NCI-H1694 (cell line): ENCODE results near the gene RYK.
"Not testable (repeated sequence)": the region's sequence is repeated elsewhere in the genome, so short reads cannot be mapped to it uniquely, and the experiment has no call there.

Experiments used
- DNase-seq: peaks from one replicate; lab custom pipeline; 2025; lab: John Stamatoyannopoulos, UW

RYK gene

DNA sequence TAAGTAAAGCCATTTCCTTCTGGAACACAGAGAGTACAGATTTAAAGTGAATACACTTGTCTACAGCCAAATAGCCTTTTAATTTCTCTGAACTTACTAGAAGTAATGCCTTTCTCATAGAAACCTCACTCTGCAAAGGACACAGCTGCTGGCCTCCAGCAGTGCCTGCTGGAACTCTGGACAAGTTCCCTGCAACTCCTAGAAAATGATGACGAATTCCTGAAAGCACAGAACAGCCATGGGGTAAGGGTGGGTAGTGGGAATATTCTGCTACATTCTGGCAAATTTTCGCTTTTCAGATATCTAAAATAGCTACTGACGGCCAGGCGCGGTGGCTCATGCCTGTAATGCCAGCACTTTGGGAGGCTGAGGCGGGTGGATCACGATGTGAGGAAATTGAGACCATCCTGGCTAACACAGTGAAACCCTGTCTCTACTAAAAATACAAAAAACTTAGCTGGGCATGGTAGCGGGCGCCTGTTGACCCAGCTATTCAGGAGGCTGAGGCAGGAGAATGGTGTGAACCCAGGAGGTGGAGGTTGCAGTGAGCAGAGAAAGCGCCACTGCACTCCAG is 34.4 kb downstream of the RYK start:
- DNase-seq = no peak

DNA sequence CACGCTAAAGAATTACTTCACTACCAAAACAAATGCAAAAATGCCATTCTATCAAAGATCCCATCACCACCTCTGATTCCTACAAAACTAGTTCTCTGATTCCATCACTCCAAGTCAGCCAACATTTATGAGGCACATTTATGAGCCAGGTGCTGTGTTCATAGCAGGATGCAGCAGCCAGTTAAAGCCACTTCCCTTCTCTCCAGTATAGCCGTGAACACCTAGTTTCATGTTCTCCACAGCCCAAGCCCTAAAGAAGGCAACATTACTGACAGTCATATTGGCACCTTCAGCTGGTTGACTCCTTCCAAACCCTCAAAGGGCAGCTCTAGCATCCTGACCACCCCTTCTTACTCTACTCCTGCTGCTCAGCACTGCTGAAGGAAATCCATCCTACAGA is 36.4 kb downstream of the RYK start:
- no peak for DNase-seq

DNA sequence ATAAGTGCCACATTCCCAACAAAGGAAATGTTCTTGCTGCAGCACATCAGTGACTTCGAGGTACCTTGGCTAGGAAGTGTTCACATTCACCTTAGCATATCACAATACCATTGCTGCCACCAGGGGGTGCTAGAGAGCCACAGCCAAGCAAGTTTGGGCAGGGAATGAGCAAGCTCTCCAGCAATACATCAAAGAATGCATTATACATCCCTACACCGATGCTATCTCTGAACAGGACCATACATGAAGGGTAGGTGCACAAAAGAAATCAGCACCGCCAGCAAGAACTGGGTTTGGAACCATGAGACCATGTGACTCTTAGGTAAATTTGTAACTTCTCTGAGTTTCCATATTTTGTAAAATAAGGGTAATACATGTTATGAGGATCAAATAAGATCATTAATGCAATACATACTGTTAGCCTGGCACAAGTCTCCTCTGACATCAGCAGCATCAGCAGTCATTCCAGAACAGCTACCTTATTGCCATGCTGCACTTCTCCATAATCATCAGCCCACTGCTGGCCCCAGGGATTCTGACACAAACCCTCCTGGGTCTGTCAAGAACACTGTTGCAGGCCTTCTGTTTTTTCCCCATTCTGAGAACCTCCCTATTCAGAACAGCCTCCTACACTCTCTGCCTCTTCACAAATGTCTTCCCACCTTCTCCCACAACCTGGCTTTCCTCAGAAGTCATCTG is 37.5 kb downstream of the RYK start:
- DNase-seq = peak; percentile 72

DNA sequence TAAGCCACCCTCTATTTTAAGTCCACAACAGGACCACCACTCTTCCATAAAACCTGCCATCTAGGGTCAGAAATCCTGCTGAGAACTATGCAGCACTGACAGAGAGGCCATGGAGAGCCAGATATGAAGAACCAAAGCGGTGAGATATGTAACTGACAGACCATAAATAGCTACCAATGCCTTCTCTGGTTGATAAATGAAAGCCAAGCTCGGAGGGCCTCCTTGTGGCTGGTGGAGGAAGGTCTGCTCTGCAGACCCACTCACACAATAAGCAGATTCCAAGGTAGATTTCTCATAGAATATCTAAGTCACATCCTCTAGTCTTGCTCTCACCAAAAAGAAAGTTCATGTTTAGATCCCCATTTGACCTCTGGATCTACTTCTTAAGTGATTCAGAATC is 38.9 kb downstream of the RYK start:
- DNase-seq = peak; percentile 46

DNA sequence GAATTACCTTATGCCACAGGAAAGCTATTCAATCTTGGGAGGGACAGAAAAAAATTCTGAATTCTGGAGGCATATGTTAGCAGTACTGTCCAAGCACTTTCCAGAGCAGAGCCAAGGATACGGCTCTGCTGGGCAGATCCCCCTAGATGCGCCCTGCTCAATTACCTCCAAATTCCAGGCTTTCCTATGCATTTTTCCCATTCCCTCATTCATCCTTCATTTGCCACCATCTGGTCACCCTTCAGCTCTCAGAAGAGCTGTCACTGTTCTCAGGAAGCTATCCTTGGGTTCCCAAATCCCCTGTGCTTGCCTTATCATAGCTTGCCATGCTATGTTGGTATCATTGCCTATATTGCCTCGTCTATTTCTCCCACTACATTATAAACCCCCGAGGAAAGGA is 45.2 kb downstream of the RYK start:
- no peak for DNase-seq

DNA sequence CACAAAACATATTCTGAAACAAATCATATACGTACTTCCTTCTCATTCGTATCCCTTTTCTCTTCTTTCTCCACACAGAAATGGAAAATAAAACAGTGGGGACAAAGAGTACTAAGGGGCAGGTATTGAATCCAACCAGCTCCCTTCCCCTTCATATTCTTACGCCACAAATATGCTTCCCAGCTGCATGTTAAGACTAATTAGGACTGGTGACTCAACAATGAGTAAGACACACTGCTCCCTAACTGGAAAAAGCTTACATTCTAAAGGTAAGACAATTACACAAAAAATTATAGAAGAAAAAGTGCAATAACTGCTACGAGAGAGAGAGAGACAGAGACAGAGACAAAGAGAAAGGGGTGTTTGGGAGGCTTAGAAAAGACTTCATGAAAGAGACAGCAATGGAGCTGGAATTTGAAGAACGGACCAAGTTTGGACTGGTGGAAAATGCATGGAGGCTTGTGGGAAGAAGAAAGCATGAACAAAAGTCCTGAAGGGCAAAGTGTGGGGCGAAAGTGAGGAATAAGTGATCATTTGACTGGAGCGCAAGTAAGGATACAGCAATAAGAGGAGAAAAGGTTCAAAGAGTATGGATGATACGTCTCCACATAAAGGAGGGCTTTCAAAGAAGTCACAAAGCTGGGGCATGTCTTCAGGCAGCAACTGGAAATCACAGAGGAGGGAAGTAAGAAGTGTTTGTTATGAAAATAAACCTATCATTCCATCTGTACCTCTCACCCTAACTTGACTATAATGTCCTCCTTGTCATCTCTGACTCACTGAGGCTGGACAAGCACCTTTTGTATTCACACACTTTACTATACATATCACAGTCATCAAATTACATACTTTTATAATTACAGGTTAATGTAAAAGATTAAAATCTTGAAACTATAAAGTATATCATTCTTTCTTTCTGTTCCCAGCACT is 49.2 kb downstream of the RYK start:
- no peak for DNase-seq

DNA sequence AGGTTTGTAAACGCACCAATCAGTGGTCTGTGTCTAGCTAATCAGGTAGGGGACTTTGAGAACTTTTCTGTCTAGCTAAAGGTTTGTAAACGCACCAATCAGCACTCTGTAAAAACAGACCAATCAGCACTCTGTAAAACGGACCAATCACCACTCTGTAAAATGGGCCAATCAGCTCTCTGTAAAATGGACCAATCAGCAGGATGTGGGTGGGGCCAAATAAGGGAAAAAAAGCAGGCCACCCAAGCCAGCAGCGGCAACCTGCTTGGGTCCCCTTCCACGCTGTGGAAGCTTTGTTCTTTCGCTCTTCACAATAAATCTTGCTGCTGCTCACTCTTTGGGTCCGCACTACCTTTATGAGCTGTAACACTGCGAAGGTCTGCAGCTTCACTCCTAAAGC is 50.8 kb downstream of the RYK start:
- not testable (repeated sequence) for DNase-seq

DNA sequence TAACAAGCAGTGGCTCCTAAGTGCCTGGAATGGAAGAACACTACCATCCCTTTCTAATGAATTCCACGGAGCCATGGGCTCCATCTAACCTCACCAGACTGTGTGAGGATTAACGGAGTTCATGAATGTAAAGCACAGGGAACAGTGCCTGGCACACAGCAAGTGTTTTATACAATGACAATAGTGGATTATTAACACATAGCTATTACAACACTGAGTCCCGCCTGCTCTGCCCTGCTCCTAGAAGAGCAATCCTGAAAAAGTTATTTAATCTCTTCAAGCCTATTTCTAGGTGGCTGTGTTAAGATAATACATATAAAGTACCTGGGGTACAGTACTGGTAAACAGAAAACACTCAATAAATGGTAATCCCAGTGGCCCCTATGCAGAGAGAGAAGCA is 51.4 kb downstream of the RYK start:
- no peak for DNase-seq

DNA sequence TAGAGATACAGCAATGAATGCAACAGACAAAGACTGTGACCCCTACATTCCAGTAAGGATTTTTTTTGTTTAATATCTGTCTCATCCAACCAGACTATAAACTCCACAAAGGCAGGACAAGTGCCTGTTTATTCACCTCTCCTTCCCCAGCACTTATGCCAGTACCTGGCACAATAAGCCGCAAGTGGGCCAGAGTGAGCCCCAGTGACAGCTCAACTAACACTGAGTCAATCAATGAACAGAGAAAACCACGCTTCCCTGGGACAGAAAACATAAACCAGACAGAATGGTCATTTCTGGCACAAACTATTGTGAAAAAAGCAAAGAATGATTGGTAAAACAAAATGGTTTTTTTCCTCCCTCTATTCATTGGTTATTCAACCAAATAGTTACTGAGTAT is 52.2 kb downstream of the RYK start:
- no peak for DNase-seq

DNA sequence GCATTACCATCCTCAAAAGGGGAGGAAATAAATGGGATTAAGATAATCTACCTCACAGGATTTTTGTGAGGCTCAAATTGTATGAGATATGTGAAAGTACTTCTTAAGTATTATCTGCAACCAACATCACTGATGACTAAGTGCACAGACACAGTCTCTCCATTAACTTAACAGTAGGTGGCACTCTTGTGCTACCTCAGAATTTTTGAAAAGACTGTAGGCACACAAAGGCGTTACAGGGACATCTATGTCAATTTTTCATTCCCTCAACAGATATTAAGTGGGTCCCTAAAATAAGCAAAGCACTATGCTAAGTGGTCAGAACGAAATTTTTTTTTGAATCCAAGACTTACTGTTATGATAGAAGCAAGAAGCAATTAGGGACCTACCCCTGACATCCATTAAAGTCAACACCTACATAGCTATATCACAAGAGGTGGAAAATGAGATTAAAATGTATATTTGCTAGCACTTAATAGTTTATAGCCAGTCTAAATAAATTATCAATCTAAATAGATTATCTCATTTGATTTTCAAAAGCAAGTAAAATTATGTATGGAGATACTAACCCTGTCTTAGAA is 52.9 kb downstream of the RYK start:
- peak; percentile 30 for DNase-seq

DNA sequence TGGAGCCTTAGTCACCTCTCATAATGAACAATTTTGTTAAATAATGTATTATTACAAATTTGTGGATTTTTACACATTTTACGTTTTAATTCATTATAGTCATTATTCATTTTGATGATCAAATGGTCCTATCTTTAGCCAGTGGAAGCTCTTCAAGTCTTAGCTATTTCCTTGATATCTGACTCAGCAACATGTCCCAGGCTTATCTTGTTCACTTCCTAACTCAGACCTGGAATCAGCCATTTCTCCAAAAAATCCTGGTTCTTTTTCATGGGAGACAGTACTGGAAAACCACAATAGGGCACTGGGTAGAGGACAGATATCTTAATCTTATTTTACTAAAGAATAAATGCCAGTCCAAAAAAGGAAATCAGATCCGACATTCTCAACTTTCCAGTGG is 56.4 kb downstream of the RYK start:
- no peak for DNase-seq

DNA sequence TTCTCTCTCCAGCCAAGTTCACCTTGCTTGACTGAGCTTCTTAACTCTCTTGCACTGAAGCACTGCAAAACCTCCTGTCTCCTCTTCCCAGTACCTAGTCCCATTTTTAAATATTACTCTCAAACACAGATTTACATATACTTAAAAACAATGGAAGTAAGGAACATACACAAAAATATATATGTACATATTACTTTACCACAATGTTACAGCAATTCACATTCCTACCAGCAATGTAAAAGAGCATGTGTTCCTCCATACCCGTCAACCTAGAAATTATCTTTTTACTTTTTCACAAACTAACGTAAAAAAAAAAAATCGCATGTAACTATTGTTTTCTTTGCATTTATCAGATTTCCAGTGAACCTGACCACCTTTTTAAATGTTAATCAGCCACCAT is 60.4 kb downstream of the RYK start:
- no peak for DNase-seq

DNA sequence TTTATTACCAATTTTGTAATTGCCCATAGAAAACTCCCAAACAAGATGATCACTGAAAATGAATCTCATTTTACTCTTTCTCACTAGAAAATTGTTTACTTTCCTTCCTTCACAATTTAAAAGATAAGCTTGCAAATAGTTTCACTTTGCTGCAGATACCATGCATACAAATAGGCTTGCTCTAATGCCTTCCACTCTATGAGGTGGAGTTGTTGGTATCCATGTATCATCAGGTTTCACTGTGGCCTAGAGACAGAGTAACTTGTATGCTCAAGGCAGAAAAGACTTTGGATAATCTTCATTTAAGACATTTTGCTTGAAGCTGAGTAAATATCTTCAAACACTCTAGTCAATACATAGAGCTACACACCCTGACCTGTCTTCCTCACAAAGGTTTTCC is 60.8 kb downstream of the RYK start:
- DNase-seq = no peak

DNA sequence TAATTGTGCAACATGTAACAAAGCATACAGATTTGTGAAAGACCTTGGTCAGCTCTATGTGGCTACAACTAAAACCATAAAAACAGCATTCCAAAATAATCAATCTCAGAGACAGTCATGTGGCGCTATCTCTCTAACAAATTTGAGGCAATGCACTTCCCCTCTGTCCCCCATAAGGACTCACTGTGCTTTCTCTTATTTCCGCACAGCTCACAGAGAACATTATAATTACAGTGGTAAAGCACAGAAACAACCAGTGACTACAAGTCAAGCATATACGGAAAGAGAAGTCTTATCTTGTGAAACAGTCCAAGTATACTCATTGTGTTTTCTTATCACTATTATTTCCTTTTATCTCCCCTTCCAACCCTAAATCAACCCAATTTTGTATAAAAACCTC is 64.3 kb downstream of the RYK start:
- no peak for DNase-seq

DNA sequence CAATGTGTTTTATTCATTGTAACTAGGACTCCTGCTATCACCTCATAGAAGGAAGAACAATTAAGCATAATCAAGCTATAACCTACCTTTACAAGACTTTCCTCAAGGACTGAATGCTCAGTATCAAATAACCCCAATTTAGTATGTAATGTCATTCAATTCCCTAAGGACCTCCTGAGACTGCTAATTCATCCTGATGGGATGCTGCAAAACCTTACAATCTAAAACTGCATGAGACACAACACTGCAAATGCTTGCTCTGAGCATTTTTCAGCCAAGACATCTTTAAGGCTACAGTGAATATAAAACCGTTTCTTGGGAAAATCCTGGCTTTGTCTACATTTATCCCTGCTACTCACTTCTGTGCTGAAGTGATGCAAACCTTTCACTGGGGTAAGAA is 69.9 kb downstream of the RYK start:
- DNase-seq = no peak

DNA sequence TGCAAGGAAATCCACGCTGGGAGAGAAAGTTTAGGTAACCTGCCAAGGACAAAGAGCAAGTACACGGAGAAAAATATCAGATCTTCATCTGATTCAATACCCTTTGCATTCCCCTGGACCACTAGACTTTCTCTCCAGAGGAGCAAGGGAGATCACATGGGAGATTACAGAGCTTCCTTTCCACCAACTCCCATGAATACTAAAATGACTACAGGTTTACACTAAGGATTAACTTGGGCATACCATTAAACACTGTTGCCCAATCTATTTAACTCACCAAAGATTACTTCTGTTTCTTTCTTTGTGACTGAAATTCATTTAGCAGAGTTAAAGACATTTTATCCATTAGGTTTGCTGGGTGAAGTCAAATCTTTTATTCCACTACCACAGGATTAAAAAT is 71.2 kb downstream of the RYK start:
- DNase-seq = no peak

DNA sequence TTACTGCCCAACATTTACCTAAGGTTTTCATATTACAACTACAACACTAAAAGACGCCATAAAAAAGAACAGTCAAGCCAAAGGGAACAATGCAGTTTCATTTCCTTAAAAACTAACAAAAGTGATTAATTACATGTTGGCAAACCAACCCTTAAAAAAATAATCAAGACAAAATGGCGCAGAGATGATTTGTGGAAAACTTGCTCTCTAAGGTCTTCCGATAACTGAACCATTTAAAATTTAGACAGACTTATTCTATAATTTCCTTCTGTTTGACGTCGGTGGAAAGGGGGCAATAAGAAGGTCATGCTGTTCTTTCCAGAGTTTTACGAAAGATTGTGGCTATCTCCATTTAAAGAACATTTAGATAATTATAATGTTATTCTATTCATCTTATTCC is 87.6 kb downstream of the RYK start:
- DNase-seq = no peak

DNA sequence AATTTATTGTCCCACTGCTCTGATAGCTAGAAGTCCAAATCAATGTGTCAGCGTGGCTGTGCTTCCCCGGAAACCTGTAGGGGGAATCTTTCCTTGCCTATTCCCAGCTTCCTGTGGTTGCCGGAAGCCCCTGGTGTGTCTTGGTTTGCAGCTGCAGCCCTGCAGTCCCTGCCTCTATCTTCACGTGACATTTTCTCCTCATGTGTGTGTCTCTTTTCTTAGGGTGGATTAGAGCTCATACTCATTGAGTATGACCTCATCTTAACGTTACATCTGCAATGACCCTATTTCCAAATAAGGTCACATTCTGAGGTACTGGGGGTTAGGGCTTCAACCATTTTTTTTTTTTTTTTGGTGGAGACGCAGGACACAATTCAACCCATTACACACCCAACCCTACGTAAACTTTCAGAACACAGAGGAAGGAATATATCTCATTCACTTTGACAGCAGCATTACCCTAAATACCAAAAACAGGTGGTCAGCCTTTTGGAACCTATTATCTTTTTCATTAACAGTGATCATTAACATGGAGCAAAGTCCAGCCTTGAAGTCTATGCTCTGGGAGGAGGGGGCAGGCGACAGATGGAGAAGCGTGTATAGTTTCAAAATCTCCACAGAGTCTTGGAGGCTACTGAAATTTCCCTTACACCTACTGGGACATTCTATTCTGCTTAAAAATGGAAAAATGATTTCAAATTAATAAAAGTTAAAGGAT is 88.6 kb downstream of the RYK start:
- no peak for DNase-seq

DNA sequence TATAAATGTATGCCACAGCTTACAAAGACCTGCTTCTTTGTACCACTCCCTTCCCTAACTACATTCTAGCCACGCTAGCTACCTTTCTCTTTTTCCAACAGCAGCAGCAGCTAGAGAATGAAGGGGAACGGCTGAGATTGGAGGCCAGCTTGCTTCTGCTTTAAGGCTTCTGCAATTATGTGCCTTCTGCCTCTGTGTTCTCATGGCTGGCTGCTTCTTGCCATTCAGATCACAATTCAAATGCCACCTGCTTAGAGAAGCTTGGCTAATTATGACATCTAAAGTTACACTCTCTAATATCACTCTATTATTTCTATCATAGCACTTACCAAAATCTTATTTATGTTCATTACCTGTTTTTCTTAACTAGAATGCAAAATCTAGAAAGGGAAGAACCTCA is 95.2 kb downstream of the RYK start:
- DNase-seq = peak; percentile 27

DNA sequence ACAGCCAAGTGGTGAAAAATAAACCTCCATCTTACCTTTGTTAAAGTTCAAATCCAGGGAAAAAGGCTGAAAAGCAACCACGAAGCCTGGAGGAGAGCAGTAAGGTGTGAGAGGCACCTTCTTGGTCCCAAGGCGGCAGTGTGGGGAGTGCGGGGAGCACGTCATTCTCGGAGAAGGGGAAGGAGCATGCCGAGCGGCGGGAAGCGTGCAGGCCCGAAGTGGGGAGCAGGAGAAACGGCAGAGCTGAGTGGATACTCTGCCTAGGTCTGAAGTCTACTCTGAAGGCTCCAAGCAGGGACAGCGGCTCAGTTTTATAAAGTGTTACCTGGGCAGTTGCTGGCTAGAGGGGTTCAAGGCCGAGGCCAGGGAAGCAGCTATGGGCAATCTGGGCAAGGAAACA is 96.9 kb downstream of the RYK start:
- DNase-seq = no peak

DNA sequence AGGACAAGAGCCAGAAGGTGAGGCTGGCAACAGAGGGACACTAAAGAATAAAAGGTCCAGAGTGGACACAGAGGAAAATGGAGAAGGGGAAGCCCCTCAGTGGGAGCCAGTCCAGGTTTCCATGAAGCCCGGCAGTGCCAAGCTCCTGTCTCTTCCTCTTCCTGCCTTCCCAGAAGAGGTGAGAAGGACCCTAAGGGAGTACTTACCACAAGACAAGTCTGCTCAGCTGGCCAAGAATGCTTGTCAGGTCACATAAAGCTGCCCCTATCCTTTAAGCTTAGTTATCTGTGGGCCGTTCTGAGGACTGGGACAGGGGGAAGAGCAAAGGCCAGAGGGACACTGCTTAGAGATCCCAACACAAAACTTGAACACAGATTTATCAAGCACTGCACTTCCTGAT is 100.2 kb downstream of the RYK start:
- DNase-seq = no peak

DNA sequence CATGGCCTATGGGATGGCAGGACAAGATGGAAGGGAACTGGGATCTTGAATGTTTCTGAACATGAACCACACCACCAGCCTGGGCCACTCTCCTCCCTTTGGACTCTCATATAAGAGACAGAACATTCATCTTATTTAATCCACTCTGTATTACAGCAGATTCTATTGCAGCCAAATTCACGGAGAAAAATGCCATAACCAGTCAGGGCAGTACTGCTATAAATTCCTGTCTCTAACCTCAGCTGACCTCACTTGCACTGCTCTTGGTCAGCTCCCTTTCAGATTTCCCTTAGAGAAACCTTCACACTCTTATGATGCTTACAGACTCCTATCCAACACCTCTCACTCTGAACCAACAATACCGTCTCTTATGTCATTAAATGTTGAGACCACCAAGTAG is 101.4 kb downstream of the RYK start:
- DNase-seq = no peak
